ENCODE measurements around the gene TPCN2.

The TPCN2 gene

GRCh38 chr11:69008737-69009440 lies 39.8 kb upstream of the TPCN2 start:
- peaks cover 0 to 7% of the 10 kb centered on the region in 2 experiments for H3K4me1 ChIP-seq (ENCODE audit: control insufficient read depth in 1 of 2, insufficient read depth in 1 of 2, low read depth in 1 of 2, low read length in 1 of 2)
- H3K27me3 ChIP-seq: peaks cover 96% of the 10 kb centered on the region
- no peaks in the 10 kb centered on the region for H3K9me3 ChIP-seq
- H3K27ac ChIP-seq: no peak overlapping the region
- H3K36me3 ChIP-seq: no peaks in the 10 kb centered on the region
- no peak for TF ChIP-seq CTCF (IDR thresholded peaks at IDR 0.05)
- no peak overlapping the region for H3K4me3 ChIP-seq (ENCODE audit: low read depth in 1 of 2, low read length in 1 of 2)

- Histone ChIP-seq H3K36me3 (no peaks in the 10 kb centered on the region), H3K27ac (no peak overlapping the region), H3K9me3 (no peaks in the 10 kb centered on the region), H3K27me3 (peaks cover 98% of the 10 kb centered on the region), H3K4me1 (ENCODE audit: control insufficient read depth in 1 of 2, insufficient read depth in 1 of 2, low read depth in 1 of 2, low read length in 1 of 2) (peaks cover 0 to 7% of the 10 kb centered on the region in 2 experiments), H3K4me3 (ENCODE audit: low read depth in 1 of 2, low read length in 1 of 2) (no peak overlapping the region)
- TF ChIP-seq CTCF (IDR thresholded peaks at IDR 0.05): no peak
These were observed 39.1 kb upstream of the TPCN2 start for GRCh38 chr11:69009441-69010211.

- TF ChIP-seq CTCF (IDR thresholded peaks at IDR 0.05): no peak
- H3K36me3 ChIP-seq: no peaks in the 10 kb centered on the region
- H3K27ac ChIP-seq: no peak overlapping the region
- H3K4me1 ChIP-seq (ENCODE audit: control insufficient read depth in 1 of 2, insufficient read depth in 1 of 2, low read depth in 1 of 2, low read length in 1 of 2): peaks cover 0 to 7% of the 10 kb centered on the region in 2 experiments
- H3K4me3 ChIP-seq (ENCODE audit: low read depth in 1 of 2, low read length in 1 of 2): no peak overlapping the region
- peaks cover 98% of the 10 kb centered on the region for H3K27me3 ChIP-seq
- no peaks in the 10 kb centered on the region for H3K9me3 ChIP-seq
These were observed 38.3 kb upstream of the TPCN2 start for GRCh38 chr11:69010361-69010891.

DNA sequence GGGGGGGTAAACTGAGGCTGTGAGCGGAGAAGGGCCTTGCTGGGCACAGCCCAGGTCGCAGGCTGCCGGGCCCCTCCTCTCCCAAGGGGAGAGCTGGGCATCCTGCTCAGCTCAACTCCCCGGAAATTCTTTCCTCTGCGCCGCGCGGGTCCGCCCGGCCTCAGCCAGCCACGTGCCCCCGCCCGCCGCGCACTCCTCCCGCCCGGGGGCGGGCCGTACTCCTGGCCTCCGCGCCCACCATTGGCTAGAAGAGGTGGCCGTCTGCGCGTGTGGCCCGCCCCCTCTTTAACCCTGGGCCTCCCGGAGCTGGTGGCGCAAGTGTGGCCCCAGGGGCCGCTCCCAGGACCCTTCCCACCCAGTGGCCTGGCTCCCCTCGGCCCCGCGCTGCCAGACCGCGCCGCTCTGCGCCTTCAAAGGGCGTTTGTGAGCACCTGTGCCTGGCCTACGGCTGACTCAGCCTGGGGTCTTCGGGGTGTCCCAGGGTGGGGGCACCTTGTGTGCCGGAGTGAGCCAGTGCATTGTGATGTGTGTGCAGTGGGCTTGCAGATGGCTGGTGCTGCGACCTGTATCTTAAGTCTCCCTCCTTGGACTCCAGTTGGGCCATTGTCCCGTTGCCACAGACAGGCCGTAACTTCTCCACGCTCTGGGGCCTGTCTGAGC lies 37.6 kb upstream of the TPCN2 start:
- peaks cover 94% of the 10 kb centered on the region for H3K27me3 ChIP-seq
- no peak overlapping the region for H3K4me3 ChIP-seq (ENCODE audit: low read depth in 1 of 2, low read length in 1 of 2)
- H3K4me1 ChIP-seq (ENCODE audit: control insufficient read depth in 1 of 2, insufficient read depth in 1 of 2, low read depth in 1 of 2, low read length in 1 of 2): peaks cover 0 to 7% of the 10 kb centered on the region in 2 experiments
- no peak for TF ChIP-seq CTCF (IDR thresholded peaks at IDR 0.05)
- no peaks in the 10 kb centered on the region for H3K36me3 ChIP-seq
- H3K9me3 ChIP-seq: no peaks in the 10 kb centered on the region
- no peak overlapping the region for H3K27ac ChIP-seq

DNA sequence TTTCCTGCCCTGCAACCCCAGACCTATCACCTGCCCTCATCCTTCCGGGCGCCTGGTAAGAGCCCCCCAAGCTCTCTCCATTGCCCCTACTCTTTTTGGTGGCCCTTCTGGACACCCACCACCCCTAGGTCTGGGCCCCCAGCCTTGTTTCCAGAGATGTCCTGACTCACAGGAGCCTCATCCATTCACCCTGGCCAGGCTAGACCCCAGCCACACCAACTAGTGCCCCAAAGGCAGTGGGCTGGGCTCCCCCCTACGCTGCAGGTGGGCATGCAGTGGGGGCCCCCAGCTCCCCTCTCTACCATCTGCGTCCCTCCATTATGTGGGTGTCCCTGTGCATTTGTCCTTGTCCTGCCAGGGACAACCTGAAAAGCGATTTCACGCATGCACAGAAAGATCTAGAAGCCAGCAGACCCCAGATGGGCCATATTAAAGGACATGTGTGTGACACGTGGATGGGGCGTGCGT lies 37.1 kb upstream of the TPCN2 start:
- Histone ChIP-seq H3K9me3 (no peaks in the 10 kb centered on the region), H3K27ac (no peak overlapping the region), H3K36me3 (no peaks in the 10 kb centered on the region), H3K27me3 (peaks cover 89% of the 10 kb centered on the region), H3K4me3 (ENCODE audit: low read depth in 1 of 2, low read length in 1 of 2) (no peak overlapping the region), H3K4me1 (ENCODE audit: control insufficient read depth in 1 of 2, insufficient read depth in 1 of 2, low read depth in 1 of 2, low read length in 1 of 2) (peaks cover 0 to 7% of the 10 kb centered on the region in 2 experiments)
- TF ChIP-seq CTCF (IDR thresholded peaks at IDR 0.05): no peak
